Measurements from ENCODE around the gene CMTM2. TPM values are rescaled to one million over a fixed set of nuclear protein-coding genes. Genes with fewer than 3 reads are reported as not detected.
"Not testable (repeated sequence)": the region's sequence is repeated elsewhere in the genome, so short reads cannot be mapped to it uniquely, and the experiment has no call there.

The CMTM2 gene
- total and polyA plus RNA-seq, 12 donors, result 0.33 to 0.95 (median 0.63) TPM; not detected in 8

GRCh38 chr16:66592241-66592640 is 13.0 kb downstream of the CMTM2 start:
- H3K9me3 ChIP-seq, result peaks cover 0 to 3% (median 0%) of the 10 kb centered on the region in 11 donors
- WGBS, 2 donors, result 87 to 90% methylated on average over 3 of the region's 3 CpGs
- DNase-seq, result no peak
- no peak overlapping the region for H3K27ac ChIP-seq
- no peaks in the 10 kb centered on the region for H3K27me3 ChIP-seq
- H3K36me3 ChIP-seq, result no peaks in the 10 kb centered on the region
- H3K4me3 ChIP-seq, result no peak overlapping the region
- ATAC-seq, result no peak
- TF ChIP-seq CTCF (IDR thresholded peaks at IDR 0.05), result no peak
- intact Hi-C loops (cut with DNase I), result loop anchor here in 1 of 10 donors (5.0 kb wide), 1 partner anchor 190 kb away; no protein-coding TSS in a partner anchor
- H3K4me1 ChIP-seq, result peaks cover 0 to 27% (median 6%) of the 10 kb centered on the region in 9 donors

DNA sequence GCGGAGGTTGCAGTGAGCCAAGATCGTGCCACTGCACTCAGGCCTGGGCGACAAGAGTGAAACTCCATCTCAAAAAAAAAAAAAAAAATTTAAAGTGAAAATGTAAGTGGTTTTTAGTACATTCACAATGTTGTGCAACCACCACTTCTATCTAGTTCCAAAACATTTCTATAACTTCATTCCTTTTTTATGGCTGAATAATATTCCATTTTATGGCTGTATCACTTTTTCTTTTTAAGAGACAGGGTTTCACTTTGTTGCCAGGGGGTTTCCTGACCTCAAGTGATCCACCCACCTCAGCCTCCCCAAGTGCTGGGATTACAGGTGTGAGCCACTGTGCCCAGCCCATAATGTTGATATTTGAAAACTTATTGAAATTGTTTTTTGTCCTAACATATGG is 13.6 kb downstream of the CMTM2 start:
- WGBS, 2 donors, result 98 to 99% methylated on average over 3 of the region's 3 CpGs
- Histone ChIP-seq H3K4me1 (peaks cover 0 to 21% (median 0%) of the 10 kb centered on the region in 9 donors), H3K36me3 (no peaks in the 10 kb centered on the region), H3K27ac (no peak overlapping the region), H3K27me3 (no peaks in the 10 kb centered on the region), H3K9me3 (peaks cover 0 to 3% (median 0%) of the 10 kb centered on the region in 11 donors), H3K4me3 (no peak overlapping the region)
- TF ChIP-seq CTCF (IDR thresholded peaks at IDR 0.05), result no peak
- ATAC-seq, result no peak
- intact Hi-C loops (cut with DNase I), result loop anchor here in 1 of 10 donors (5.0 kb wide), 1 partner anchor 191 kb away; no protein-coding TSS in a partner anchor
- DNase-seq, result no peak

GRCh38 chr16:66594739-66595138 is 15.5 kb downstream of the CMTM2 start:
- no peak overlapping the region for H3K4me3 ChIP-seq
- peaks cover 0 to 9% (median 0%) of the 10 kb centered on the region in 9 donors for H3K4me1 ChIP-seq
- DNase-seq, result no peak
- intact Hi-C loops (cut with DNase I), result loop anchor here in 1 of 10 donors (5.0 kb wide), 1 partner anchor 192 kb away; no protein-coding TSS in a partner anchor
- no peak for ATAC-seq
- WGBS, 2 donors, result 59 to 67% methylated on average over 7 of the region's 7 CpGs
- no peak overlapping the region for H3K27ac ChIP-seq
- no peaks in the 10 kb centered on the region for H3K27me3 ChIP-seq
- H3K36me3 ChIP-seq, result no peaks in the 10 kb centered on the region
- no peak for TF ChIP-seq CTCF (IDR thresholded peaks at IDR 0.05)
- H3K9me3 ChIP-seq, result peaks cover 0 to 3% (median 0%) of the 10 kb centered on the region in 11 donors

DNA sequence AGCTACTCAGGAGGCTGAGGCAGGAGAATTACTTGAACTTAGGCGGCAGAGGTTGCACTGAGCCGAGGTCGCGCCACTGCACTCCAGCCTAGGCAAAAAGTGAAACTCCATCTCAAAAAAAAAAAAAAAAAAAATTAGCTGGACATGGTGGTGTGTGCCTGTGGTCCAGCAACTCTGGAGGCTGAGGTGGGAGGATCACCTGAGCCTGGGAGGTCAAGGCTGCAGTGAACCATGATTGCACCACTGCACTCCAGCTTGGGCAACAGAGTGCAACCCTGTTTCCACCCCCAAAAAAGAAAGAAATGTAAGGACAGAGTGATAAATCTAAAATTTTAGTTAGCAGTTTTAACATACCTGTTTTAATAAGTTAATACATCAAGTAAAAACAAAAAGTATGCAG is 17.3 kb downstream of the CMTM2 start:
- ATAC-seq; intact Hi-C loops (cut with DNase I); H3K4me1 ChIP-seq; H3K27me3 ChIP-seq; H3K27ac ChIP-seq; H3K36me3 ChIP-seq; H3K4me3 ChIP-seq; H3K9me3 ChIP-seq; DNase-seq: not testable (repeated sequence)
- 97 to 99% methylated on average over 4 of the region's 4 CpGs for WGBS, 2 donors

Data from heart right ventricle (tissue), 16 donors.